Neural progenitor cell (in vitro differentiated cells): ENCODE data around the gene PPM1H. TPM values are rescaled to one million over a fixed set of nuclear protein-coding genes. Genes with fewer than 3 reads are reported as not detected.

Source experiments
- DNase-seq: peaks from one replicate; pipeline ENCODE4 v3.0.0-alpha.2; 2016; ENCODE audit warnings: low spot score
- H2AFZ ChIP-seq: fragments of 200-600 bp; sonication (generic); replicated peaks from 2 replicates; pipeline ENCODE4 v1.6.1; 2016; ENCODE audit warnings: antibody characterized with exemption
- H3F3A ChIP-seq: fragments of 200-600 bp; sonication (generic); 2 replicates; pipeline ENCODE4 v1.6.1; 2016; ENCODE audit warnings: antibody characterized with exemption, low read depth
- H3K27ac ChIP-seq: fragments of 200-600 bp; sonication (generic); 2 replicates; pipeline ENCODE4 v1.5.1; 2016; ENCODE audit warnings: mild to moderate bottlenecking
- H3K27me3 ChIP-seq: fragments of 200-600 bp; sonication (generic); 2 replicates; pipeline ENCODE4 v1.6.1; 2016; ENCODE audit warnings: mild to moderate bottlenecking, moderate library complexity
- H3K36me3 ChIP-seq: fragments of 200-600 bp; sonication (generic); 2 replicates; pipeline ENCODE4 v1.5.1; 2016
- H3K4me1 ChIP-seq: fragments of 200-600 bp; sonication (generic); 2 replicates; pipeline ENCODE4 v1.6.1; 2016; ENCODE audit warnings: mixed run types
- H3K4me2 ChIP-seq: fragments of 200-600 bp; sonication (generic); 2 replicates; pipeline ENCODE4 v1.6.1; 2016
- H3K4me3 ChIP-seq: fragments of 200-600 bp; sonication (generic); 2 replicates; pipeline ENCODE4 v1.5.1; 2016
- H3K79me2 ChIP-seq: fragments of 200-600 bp; sonication (generic); 2 replicates; pipeline ENCODE4 v1.6.1; 2016; ENCODE audit warnings: low read depth
- H3K9ac ChIP-seq: fragments of 200-600 bp; sonication (generic); 2 replicates; pipeline ENCODE4 v1.6.1; 2016
- H3K9me3 ChIP-seq: fragments of 200-600 bp; sonication (generic); 2 replicates; pipeline ENCODE4 v1.5.1; 2016; ENCODE audit warnings: low read depth
- H4K20me1 ChIP-seq: fragments of 200-600 bp; sonication (generic); 2 replicates; pipeline ENCODE4 v1.6.1; 2016; ENCODE audit warnings: low read depth
- H3K27ac Mint-ChIP-seq: 3 replicates; pipeline ENCODE4 v1.8.0; 2021; ENCODE audit warnings: mixed read lengths
- H3K27me3 Mint-ChIP-seq: 2 replicates; pipeline ENCODE4 v1.8.0; 2022; ENCODE audit warnings: low read depth, mild to moderate bottlenecking, inconsistent platforms, moderate library complexity, mixed read lengths; ENCODE audit not compliant: insufficient read depth
- H3K36me3 Mint-ChIP-seq: 3 replicates; pipeline ENCODE4 v1.8.0; 2021; ENCODE audit warnings: mixed read lengths
- H3K4me1 Mint-ChIP-seq: 3 replicates; pipeline ENCODE4 v1.8.0; 2021; ENCODE audit warnings: mixed read lengths
- H3K4me3 Mint-ChIP-seq: 3 replicates; pipeline ENCODE4 v1.8.0; 2021; ENCODE audit warnings: mild to moderate bottlenecking, moderate library complexity, mixed read lengths
- H3K9me3 Mint-ChIP-seq: 3 replicates; pipeline ENCODE4 v1.8.0; 2020; ENCODE audit warnings: mixed read lengths
- CTCF ChIP-seq: fragments of 200-600 bp; sonication (generic); IDR thresholded peaks from 2 replicates; pipeline ENCODE4 v1.5.1; 2017; ENCODE audit warnings: antibody characterized with exemption, mild to moderate bottlenecking
- EZH2 ChIP-seq: fragments of 200-600 bp; sonication (generic); IDR thresholded peaks from 2 replicates; pipeline ENCODE4 v1.6.1; 2017; ENCODE audit warnings: antibody characterized with exemption, mild to moderate bottlenecking, moderate library complexity
- EZH2phosphoT487 ChIP-seq: fragments of 200-600 bp; sonication (generic); IDR thresholded peaks from 2 replicates; pipeline ENCODE4 v1.6.1; 2017; ENCODE audit warnings: antibody characterized with exemption
- total RNA-seq: library from RNA; depleted of rRNA; stranded (reverse); fragments of >200 nt; gene quantifications from 2 replicates; pipeline ENCODE4 v1.2.3, GENCODE V29; 2015; ENCODE audit warnings: low replicate concordance

PPM1H gene
- total RNA-seq, 1 donor from 2014 or later = 4.6 TPM

- H3K4me1 ChIP-seq = peaks cover 4% of the 10 kb centered on the region
- H3K4me1 Mint-ChIP-seq = peaks cover 40% of the 10 kb centered on the region
Observed at GRCh38 chr12:62784576-62784975, 150.4 kb downstream of the PPM1H start.

GRCh38 chr12:62783881-62784280 is 151.1 kb downstream of the PPM1H start:
- no peaks in the 10 kb centered on the region for H3K36me3 ChIP-seq
- no peak overlapping the region for H3K4me3 Mint-ChIP-seq

More at GRCh38 chr12:62784576-62784975, 150.4 kb downstream of the PPM1H start:
- DNase-seq = no peak
- Histone ChIP-seq H3F3A (no peaks in the 10 kb centered on the region), H3K9ac (no peak overlapping the region), H3K36me3 (no peaks in the 10 kb centered on the region), H3K4me3 (no peak overlapping the region), H4K20me1 (no peaks in the 10 kb centered on the region), H3K9me3 (no peaks in the 10 kb centered on the region), H3K4me2 (no peak overlapping the region), H2AFZ (no peak overlapping the region), H3K79me2 (no peaks in the 10 kb centered on the region), H3K27me3 (no peaks in the 10 kb centered on the region), H3K27ac (no peak overlapping the region)
- peaks cover 6% of the 10 kb centered on the region for H3K27me3 Mint-ChIP-seq
- no peak overlapping the region for H3K4me3 Mint-ChIP-seq
- TF ChIP-seq CTCF = no peak
- no peak for TF ChIP-seq EZH2
- no peak for TF ChIP-seq EZH2phosphoT487
- no peak overlapping the region for H3K27ac Mint-ChIP-seq
- peaks cover 1% of the 10 kb centered on the region for H3K36me3 Mint-ChIP-seq
- peaks cover 4% of the 10 kb centered on the region for H3K9me3 Mint-ChIP-seq

GRCh38 chr12:62781136-62781880 is 153.6 kb downstream of the PPM1H start:
- Histone ChIP-seq H3K4me2 (no peak overlapping the region), H2AFZ (no peak overlapping the region), H3K36me3 (no peaks in the 10 kb centered on the region), H3K9me3 (no peaks in the 10 kb centered on the region), H3K4me3 (no peak overlapping the region), H3K79me2 (no peaks in the 10 kb centered on the region), H3K9ac (no peak overlapping the region), H4K20me1 (no peaks in the 10 kb centered on the region), H3F3A (no peaks in the 10 kb centered on the region), H3K27me3 (no peaks in the 10 kb centered on the region), H3K4me1 (peaks cover 4% of the 10 kb centered on the region), H3K27ac (no peak overlapping the region)
- H3K4me1 Mint-ChIP-seq = peaks cover 20% of the 10 kb centered on the region
- DNase-seq = no peak
- no peak for TF ChIP-seq EZH2
- TF ChIP-seq CTCF = no peak
- TF ChIP-seq EZH2phosphoT487 = no peak
- peaks cover 6% of the 10 kb centered on the region for H3K27me3 Mint-ChIP-seq
- H3K27ac Mint-ChIP-seq = no peak overlapping the region
- peaks cover 2% of the 10 kb centered on the region for H3K9me3 Mint-ChIP-seq
- H3K36me3 Mint-ChIP-seq = peaks cover 3% of the 10 kb centered on the region
- H3K4me3 Mint-ChIP-seq = no peak overlapping the region

More at GRCh38 chr12:62783881-62784280, 151.1 kb downstream of the PPM1H start:
- H3K36me3 Mint-ChIP-seq = peaks cover 1% of the 10 kb centered on the region
- Histone ChIP-seq H3K27ac (no peak overlapping the region), H3K9me3 (no peaks in the 10 kb centered on the region), H2AFZ (no peak overlapping the region), H4K20me1 (no peaks in the 10 kb centered on the region), H3K4me1 (peaks cover 4% of the 10 kb centered on the region), H3K27me3 (no peaks in the 10 kb centered on the region), H3K79me2 (no peaks in the 10 kb centered on the region), H3K4me3 (no peak overlapping the region), H3K4me2 (no peak overlapping the region), H3F3A (no peaks in the 10 kb centered on the region), H3K9ac (no peak overlapping the region)
- peaks cover 4% of the 10 kb centered on the region for H3K9me3 Mint-ChIP-seq
- TF ChIP-seq CTCF (no peak), EZH2 (no peak), EZH2phosphoT487 (no peak)
- H3K27me3 Mint-ChIP-seq = peaks cover 6% of the 10 kb centered on the region
- DNase-seq = no peak
- no peak overlapping the region for H3K27ac Mint-ChIP-seq
- peaks cover 40% of the 10 kb centered on the region for H3K4me1 Mint-ChIP-seq
